ENCODE data around the gene TECPR2. TPM values are rescaled to one million over a fixed set of nuclear protein-coding genes. Genes with fewer than 3 reads are reported as not detected.
"Not testable (repeated sequence)": the region's sequence is repeated elsewhere in the genome, so short reads cannot be mapped to it uniquely, and the experiment has no call there.

The TECPR2 gene
- total RNA-seq, 1 experiment from 2014 or later, result 21.3 TPM

- no peak for TF ChIP-seq PRRX2 (CRISPR knock-in tag; IDR thresholded peaks at IDR 0.05)
- TF ChIP-seq CTCF (IDR thresholded peaks at IDR 0.05), result no peak
- TF ChIP-seq TP53 (CRISPR knock-in tag; IDR thresholded peaks at IDR 0.05), result 0 out of 2 replicates have a peak, but pooled peaks have one; percentile 8
Observed at GRCh38 chr14:102540315-102541028, 177.7 kb downstream of the TECPR2 start (continued).

DNA sequence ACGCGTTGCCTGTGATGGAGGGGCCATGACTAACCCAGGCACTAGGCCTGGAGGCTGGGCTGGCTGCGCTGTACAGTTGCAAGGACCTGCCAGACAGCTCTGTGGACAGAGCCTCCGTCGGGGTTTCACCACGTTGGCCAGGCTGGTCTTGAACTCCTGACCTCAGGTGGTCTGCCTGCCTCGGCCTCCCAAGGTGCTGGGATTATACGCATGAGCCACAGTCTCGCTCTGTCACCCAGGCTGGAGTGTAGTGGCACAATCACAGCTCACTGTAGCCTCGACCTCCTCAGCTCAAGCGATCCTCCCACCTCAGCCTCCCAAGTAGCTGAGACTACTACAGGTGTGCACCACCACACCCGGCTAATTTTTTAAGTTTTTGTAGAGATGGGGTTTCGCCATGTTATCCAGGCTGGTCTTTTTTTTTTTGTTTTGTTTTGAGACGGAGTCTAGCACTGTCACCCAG, 178.3 kb downstream of the TECPR2 start:
- not testable (repeated sequence) for H3K9me3 Mint-ChIP-seq; H3K36me3 Mint-ChIP-seq; ATAC-seq; H3K27ac Mint-ChIP-seq; H3K4me3 Mint-ChIP-seq; DNase-seq (ENCODE audit: low spot score)
- POLR2A ChIA-PET, result interaction anchor here (1.1 kb wide), 1 partner anchor 31 kb away, joined by 3 read pairs; the partner anchor contains the start of gene ANKRD9
- peaks cover 15% of the 10 kb centered on the region for H3K4me1 Mint-ChIP-seq
- peaks cover 19% of the 10 kb centered on the region for H3K27me3 Mint-ChIP-seq (ENCODE audit: low read depth)
- CTCF ChIA-PET, result interaction anchor here (0.6 to 3.4 kb wide), 6 partner anchors 14 to 191 kb away, joined by 3 to 18 read pairs (median 4); no protein-coding TSS in a partner anchor

DNA sequence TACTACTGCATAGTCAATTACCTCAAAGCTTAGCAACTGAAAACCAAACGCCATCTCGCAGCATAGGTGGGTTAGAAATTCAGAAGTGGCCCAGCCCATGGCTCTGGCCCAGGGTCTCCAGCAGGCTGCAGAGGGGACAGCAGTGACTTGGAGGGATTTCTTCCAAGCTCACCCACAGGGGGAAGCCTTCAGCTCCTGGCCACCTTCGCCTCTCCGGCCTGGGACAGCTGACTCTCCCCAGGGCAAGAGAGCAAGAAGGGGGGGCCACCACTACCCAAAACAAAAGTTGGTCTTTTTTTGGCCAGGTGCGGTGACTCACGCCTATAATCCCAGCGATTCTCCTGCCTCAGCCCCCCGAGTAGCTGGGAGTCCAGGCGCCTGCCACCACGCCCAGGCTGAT, 179.0 kb downstream of the TECPR2 start:
- H3K36me3 Mint-ChIP-seq, result no peaks in the 10 kb centered on the region
- no peaks in the 10 kb centered on the region for H3K9me3 Mint-ChIP-seq
- H3K27ac Mint-ChIP-seq, result no peak overlapping the region
- H3K27me3 Mint-ChIP-seq (ENCODE audit: low read depth), result peaks cover 23% of the 10 kb centered on the region
- peak; percentile 25 for ATAC-seq
- no peak for DNase-seq (ENCODE audit: low spot score)
- CTCF ChIA-PET, result interaction anchor here (0.6 to 3.4 kb wide), 9 partner anchors 14 to 191 kb away, joined by 3 to 18 read pairs (median 4); partner anchors contain the start of gene ANKRD9
- no peak overlapping the region for H3K4me3 Mint-ChIP-seq
- H3K4me1 Mint-ChIP-seq, result peaks cover 15% of the 10 kb centered on the region
- POLR2A ChIA-PET, result interaction anchor here (1.2 kb wide), 1 partner anchor 14 kb away, joined by 3 read pairs; no protein-coding TSS in a partner anchor
- TF ChIP-seq, protein P1, sequence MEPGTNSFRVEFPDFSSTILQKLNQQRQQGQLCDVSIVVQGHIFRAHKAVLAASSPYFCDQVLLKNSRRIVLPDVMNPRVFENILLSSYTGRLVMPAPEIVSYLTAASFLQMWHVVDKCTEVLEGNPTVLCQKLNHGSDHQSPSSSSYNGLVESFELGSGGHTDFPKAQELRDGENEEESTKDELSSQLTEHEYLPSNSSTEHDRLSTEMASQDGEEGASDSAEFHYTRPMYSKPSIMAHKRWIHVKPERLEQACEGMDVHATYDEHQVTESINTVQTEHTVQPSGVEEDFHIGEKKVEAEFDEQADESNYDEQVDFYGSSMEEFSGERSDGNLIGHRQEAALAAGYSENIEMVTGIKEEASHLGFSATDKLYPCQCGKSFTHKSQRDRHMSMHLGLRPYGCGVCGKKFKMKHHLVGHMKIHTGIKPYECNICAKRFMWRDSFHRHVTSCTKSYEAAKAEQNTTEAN (CRISPR knock-in tag; IDR thresholded peaks at IDR 0.05), result no peak
- TF ChIP-seq NFATC4 (CRISPR knock-in tag; IDR thresholded peaks at IDR 0.05) (no peak), PRDM15 (CRISPR knock-in tag; IDR thresholded peaks at IDR 0.05) (no peak), ATF1 (CRISPR knock-in tag; IDR thresholded peaks at IDR 0.05) (no peak), GABPB1 (CRISPR knock-in tag; IDR thresholded peaks at IDR 0.05) (no peak), USF2 (CRISPR knock-in tag; IDR thresholded peaks at IDR 0.05) (no peak), NFYB (CRISPR knock-in tag; conservative IDR thresholded peaks at IDR 0.05; ENCODE audit: low read depth) (no peak), JAZF1 (CRISPR knock-in tag; IDR thresholded peaks at IDR 0.05) (no peak), KAT7 (CRISPR knock-in tag; IDR thresholded peaks at IDR 0.05; ENCODE audit: borderline replicate concordance) (no peak), FOXP4 (CRISPR knock-in tag; IDR thresholded peaks at IDR 0.05) (no peak), E2F4 (CRISPR knock-in tag; IDR thresholded peaks at IDR 0.05; ENCODE audit: borderline replicate concordance, low read depth) (no peak), ARID4B (CRISPR knock-in tag; IDR thresholded peaks at IDR 0.05; ENCODE audit: borderline replicate concordance) (no peak), ETV6 (CRISPR knock-in tag; IDR thresholded peaks at IDR 0.05) (no peak)
